Upper lobe of left lung (tissue), 6 donors: ENCODE results near the gene REPIN1. TPM values are rescaled to one million over a fixed set of nuclear protein-coding genes. Genes with fewer than 3 reads are reported as not detected.

ENCODE experiments used
- ATAC-seq, 2 donors: fragments of 200-7000 bp; cut with Tn5 transposase; one replicate each; pipeline ENCODE4 v1.9.1; 2022; ENCODE audit warnings: mild to moderate bottlenecking in 2 of 2, moderate library complexity in 2 of 2; ENCODE audit not compliant: low FRiP score in 2 of 2
- DNase-seq, 2 donors: peaks; one replicate each; pipeline ENCODE4 v3.0.0-alpha.2; 2019 to 2020
- H3K27ac ChIP-seq, 4 donors: fragments of 200-600 bp; sonication (generic); one replicate each; pipeline ENCODE4 v1.5.1; 2016 to 2019
- H3K27me3 ChIP-seq, 4 donors: fragments of 200-600 bp; sonication (generic); one replicate each; pipeline ENCODE4 v1.5.1; 2017 to 2019
- H3K36me3 ChIP-seq, 4 donors: fragments of 200-600 bp; sonication (generic); one replicate each; pipeline ENCODE4 v1.5.1; 2016 to 2019
- H3K4me1 ChIP-seq, 4 donors: fragments of 200-600 bp; sonication (generic); one replicate each; pipeline ENCODE4 v1.5.1; 2018 to 2019
- H3K4me3 ChIP-seq, 4 donors: fragments of 200-600 bp; sonication (generic); one replicate each; pipeline ENCODE4 v1.5.1; 2017 to 2019; ENCODE audit warnings: mild to moderate bottlenecking in 2 of 4, moderate library complexity in 1 of 4
- H3K9me3 ChIP-seq, 4 donors: fragments of 200-600 bp; sonication (generic); one replicate each; pipeline ENCODE4 v1.5.1; 2018 to 2019
- EP300 ChIP-seq, 4 donors: sonication (generic); formaldehyde crosslinking; IDR thresholded peaks; one replicate each; pipeline ENCODE4 v1.5.1; 2017; ENCODE audit warnings: antibody characterized with exemption in 4 of 4, control low read depth in 2 of 4
- POLR2A ChIP-seq, 4 donors: fragments of 450-650 bp; IDR thresholded peaks; one replicate each; pipeline ENCODE4 v1.5.1; 2016 to 2017; ENCODE audit warnings: antibody characterized with exemption in 4 of 4, mild to moderate bottlenecking in 2 of 4
- POLR2AphosphoS5 ChIP-seq, 2 donors: sonication (generic); formaldehyde crosslinking; IDR thresholded peaks; one replicate each; pipeline ENCODE4 v1.5.1; 2017; ENCODE audit warnings: antibody characterized with exemption in 2 of 2
- WGBS, 2 donors: methylation state at CpG; one replicate each; pipeline ENCODE4 v1.1.5; 2017 to 2018; 5-methylcytosine and 5-hydroxymethylcytosine counted together
- total RNA-seq, 6 donors: library from RNA; depleted of rRNA in 4 of 6; stranded (reverse); fragments of >200 nt in 4 of 6; gene quantifications; one replicate each; pipeline versions ENCODE4 v1.1.0 to v1.2.1, GENCODE V29; 2016 to 2021
- TF ChIP-seq, protein P1 (sequence below), 6 experiments: fragments of 450-650 bp in 4 of 6; fragments of 200-600 bp in 2 of 6; sonication (generic) in 2 of 6; IDR thresholded peaks; one replicate each; pipeline ENCODE4 v1.5.1; 2016 to 2019; ENCODE audit warnings: antibody characterized with exemption in 6 of 6
- donor health status: DM: no; HTN: no; CAD: no; lungs with moderate emphysema.
- donor health status: DM: no; HTN: yes; CAD: no; lungs with severe emphysema.

REPIN1 gene
- total RNA-seq, 6 donors from 2014 or later: 65.2 to 125 (median 105) TPM

DNA sequence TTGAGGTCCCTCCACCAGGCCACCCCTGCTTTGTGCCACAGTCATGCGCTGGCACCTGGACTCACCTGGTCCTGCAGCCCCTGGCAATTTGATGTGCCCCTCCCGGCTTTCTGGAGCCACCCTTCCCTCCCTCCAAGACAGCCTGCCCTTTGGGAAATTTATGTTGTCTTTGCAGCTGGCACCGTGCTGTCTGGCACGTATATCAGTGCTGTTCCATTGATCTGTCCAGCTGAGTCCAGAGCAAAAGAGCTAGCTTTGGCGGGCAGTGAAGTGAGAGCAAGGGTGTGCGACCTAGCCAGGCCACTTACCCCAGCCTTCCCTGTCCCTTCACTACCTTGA is 32.9 kb upstream of the REPIN1 start:
- H3K27me3 ChIP-seq: peaks cover 0 to 8% (median 4%) of the 10 kb centered on the region in 4 donors
- TF ChIP-seq EP300 (IDR thresholded peaks at IDR 0.05): no peak
- TF ChIP-seq, protein P1, sequence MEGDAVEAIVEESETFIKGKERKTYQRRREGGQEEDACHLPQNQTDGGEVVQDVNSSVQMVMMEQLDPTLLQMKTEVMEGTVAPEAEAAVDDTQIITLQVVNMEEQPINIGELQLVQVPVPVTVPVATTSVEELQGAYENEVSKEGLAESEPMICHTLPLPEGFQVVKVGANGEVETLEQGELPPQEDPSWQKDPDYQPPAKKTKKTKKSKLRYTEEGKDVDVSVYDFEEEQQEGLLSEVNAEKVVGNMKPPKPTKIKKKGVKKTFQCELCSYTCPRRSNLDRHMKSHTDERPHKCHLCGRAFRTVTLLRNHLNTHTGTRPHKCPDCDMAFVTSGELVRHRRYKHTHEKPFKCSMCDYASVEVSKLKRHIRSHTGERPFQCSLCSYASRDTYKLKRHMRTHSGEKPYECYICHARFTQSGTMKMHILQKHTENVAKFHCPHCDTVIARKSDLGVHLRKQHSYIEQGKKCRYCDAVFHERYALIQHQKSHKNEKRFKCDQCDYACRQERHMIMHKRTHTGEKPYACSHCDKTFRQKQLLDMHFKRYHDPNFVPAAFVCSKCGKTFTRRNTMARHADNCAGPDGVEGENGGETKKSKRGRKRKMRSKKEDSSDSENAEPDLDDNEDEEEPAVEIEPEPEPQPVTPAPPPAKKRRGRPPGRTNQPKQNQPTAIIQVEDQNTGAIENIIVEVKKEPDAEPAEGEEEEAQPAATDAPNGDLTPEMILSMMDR (IDR thresholded peaks at IDR 0.05): no peak
- TF ChIP-seq POLR2A (IDR thresholded peaks at IDR 0.05): no peak
- no peak for TF ChIP-seq POLR2AphosphoS5 (IDR thresholded peaks at IDR 0.05)
- no peak for DNase-seq
- H3K4me1 ChIP-seq: peaks cover 6 to 23% (median 18%) of the 10 kb centered on the region in 4 donors
- H3K27ac ChIP-seq: peak overlapping the region in 3 of 4 donors; percentile 23 to 61 (median 46)
- no peak for ATAC-seq
- H3K4me3 ChIP-seq: no peak overlapping the region
- H3K9me3 ChIP-seq: no peaks in the 10 kb centered on the region
- 75 to 82% methylated on average over 6 of the region's 6 CpGs for WGBS, 2 donors
- H3K36me3 ChIP-seq: peaks cover 0 to 7% (median 0%) of the 10 kb centered on the region in 4 donors

DNA sequence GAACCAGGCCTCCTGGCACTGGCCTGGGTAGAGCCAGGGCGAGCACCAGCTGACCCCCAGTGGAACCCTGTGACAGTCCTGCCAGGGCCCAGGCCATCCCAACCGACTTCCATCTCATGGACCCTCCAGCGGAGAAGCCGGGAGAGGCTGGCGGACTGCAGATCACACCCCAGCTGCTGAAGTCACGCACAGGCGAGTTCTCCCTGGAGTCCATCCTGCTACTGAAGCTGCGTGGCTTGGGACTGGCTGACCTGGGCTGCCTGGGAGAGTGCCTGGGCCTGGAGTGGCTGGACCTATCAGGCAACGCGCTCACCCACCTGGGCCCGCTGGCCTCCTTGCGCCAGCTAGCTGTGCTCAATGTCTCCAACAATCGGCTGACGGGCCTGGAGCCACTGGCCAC is 31.9 kb upstream of the REPIN1 start:
- peaks cover 12 to 33% (median 26%) of the 10 kb centered on the region in 4 donors for H3K4me1 ChIP-seq
- no peak overlapping the region for H3K4me3 ChIP-seq
- TF ChIP-seq POLR2A (IDR thresholded peaks at IDR 0.05): no peak
- H3K27ac ChIP-seq: peak overlapping the region in 2 of 4 donors; percentile 35 to 46
- WGBS, 2 donors: 100% methylated on average over 1 to 2 of the region's 14 CpGs
- peak in 1 of 2 donors; percentile 76 for DNase-seq
- ATAC-seq: no peak
- H3K27me3 ChIP-seq: peaks cover 0 to 15% (median 6%) of the 10 kb centered on the region in 4 donors
- no peaks in the 10 kb centered on the region for H3K9me3 ChIP-seq
- peaks cover 0 to 7% (median 0%) of the 10 kb centered on the region in 4 donors for H3K36me3 ChIP-seq

DNA sequence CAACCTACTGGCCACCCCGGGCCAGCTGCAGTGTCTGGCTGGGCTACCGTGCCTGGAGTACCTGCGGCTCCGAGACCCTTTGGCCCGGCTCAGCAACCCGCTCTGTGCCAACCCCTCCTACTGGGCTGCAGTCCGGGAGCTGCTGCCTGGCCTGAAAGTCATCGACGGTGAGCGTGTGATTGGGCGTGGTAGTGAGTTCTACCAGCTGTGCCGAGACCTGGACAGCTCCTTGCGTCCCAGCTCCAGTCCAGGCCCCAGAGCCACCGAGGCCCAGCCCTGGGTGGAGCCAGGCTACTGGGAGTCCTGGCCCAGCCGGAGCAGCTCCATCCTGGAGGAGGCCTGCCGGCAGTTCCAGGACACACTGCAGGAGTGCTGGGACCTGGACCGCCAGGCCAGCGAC is 31.4 kb upstream of the REPIN1 start:
- Histone ChIP-seq H3K9me3 (no peaks in the 10 kb centered on the region), H3K4me1 (peaks cover 12 to 35% (median 27%) of the 10 kb centered on the region in 4 donors), H3K27me3 (peaks cover 0 to 15% (median 6%) of the 10 kb centered on the region in 4 donors), H3K27ac (peak overlapping the region in 1 of 4 donors; percentile 35), H3K4me3 (no peak overlapping the region), H3K36me3 (peaks cover 0 to 7% (median 0%) of the 10 kb centered on the region in 4 donors)
- TF ChIP-seq POLR2A (IDR thresholded peaks at IDR 0.05): no peak
- ATAC-seq (no peak), DNase-seq (no peak)
- 80 to 89% methylated on average over 3 to 18 of the region's 18 CpGs for WGBS, 2 donors

DNA sequence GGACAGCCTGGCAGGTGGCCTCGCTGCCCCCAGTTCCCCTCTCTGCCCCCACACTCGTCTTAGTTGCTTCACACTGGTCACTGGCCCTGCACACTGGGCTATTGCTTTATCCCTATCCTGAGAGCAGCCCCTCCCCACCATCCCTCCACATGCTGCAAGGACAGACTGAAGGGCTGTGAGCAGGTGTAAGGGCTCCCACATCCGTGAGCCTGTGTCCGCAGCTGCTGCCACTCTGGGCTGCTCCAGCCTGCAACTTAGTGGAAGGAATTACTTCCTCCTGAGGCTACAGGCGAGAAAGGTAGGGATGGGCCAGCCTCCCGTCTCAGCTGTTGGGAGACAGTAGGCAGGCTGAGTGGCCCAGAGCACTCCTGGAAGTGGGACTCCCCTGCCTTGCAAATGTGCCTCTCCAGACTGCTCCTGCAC is 31.0 kb upstream of the REPIN1 start:
- H3K27me3 ChIP-seq: peaks cover 0 to 15% (median 6%) of the 10 kb centered on the region in 4 donors

DNA sequence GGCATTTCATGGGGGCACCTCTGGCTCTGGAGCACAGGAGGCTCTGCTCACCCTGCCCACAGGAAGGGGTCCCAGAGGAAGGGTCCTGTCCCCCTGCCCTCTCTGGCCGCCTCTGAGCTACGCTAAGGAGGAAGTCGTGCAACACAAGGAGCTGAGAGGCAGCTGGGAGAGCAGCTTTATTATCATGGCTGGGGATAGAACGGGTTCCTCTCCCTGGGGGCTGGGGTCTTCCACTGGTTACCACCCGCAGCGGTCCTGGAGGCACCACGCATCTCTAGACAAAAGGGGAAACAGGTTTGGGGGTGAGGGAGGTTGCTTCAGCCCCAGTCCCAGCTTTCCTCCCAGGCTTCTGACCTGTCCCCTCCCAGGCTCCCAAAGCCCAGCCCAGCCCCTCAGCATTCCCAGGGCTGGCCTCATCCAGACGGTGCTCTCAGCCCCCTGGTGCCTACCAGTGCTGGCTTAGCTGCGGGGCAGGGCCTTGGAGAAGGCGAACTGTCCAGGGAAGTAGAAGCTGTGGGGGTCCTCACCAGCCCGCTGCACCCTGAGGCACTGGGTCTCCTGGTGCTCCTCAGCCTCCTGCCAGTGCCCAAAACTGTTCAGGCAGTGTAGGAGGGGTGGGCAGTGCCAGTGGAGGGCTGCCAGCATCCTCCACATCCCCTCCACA is 30.3 kb upstream of the REPIN1 start:
- H3K27ac ChIP-seq: no peak overlapping the region
- peaks cover 12 to 35% (median 27%) of the 10 kb centered on the region in 4 donors for H3K4me1 ChIP-seq
- no peak for ATAC-seq
- no peaks in the 10 kb centered on the region for H3K9me3 ChIP-seq
- peaks cover 0 to 7% (median 0%) of the 10 kb centered on the region in 4 donors for H3K36me3 ChIP-seq
- H3K27me3 ChIP-seq: peaks cover 0 to 15% (median 6%) of the 10 kb centered on the region in 4 donors
- DNase-seq: no peak
- no peak overlapping the region for H3K4me3 ChIP-seq
- WGBS, 2 donors: 63 to 78% methylated on average over 2 to 10 of the region's 11 CpGs
- TF ChIP-seq POLR2A (IDR thresholded peaks at IDR 0.05): no peak
- TF ChIP-seq POLR2AphosphoS5 (IDR thresholded peaks at IDR 0.05): no peak
- TF ChIP-seq, protein P1 (IDR thresholded peaks at IDR 0.05): no peak
- no peak for TF ChIP-seq EP300 (IDR thresholded peaks at IDR 0.05)

More for the DNA sequence above, 31.0 kb upstream of the REPIN1 start:
- Histone ChIP-seq H3K4me3 (no peak overlapping the region), H3K27ac (no peak overlapping the region), H3K36me3 (peaks cover 0 to 7% (median 0%) of the 10 kb centered on the region in 4 donors), H3K4me1 (peaks cover 12 to 35% (median 27%) of the 10 kb centered on the region in 4 donors), H3K9me3 (no peaks in the 10 kb centered on the region)
- no peak for TF ChIP-seq POLR2AphosphoS5 (IDR thresholded peaks at IDR 0.05)
- no peak for TF ChIP-seq EP300 (IDR thresholded peaks at IDR 0.05)
- TF ChIP-seq POLR2A (IDR thresholded peaks at IDR 0.05): no peak
- TF ChIP-seq, protein P1 (IDR thresholded peaks at IDR 0.05): no peak
- ATAC-seq (no peak), DNase-seq (no peak)
- 75 to 83% methylated on average over 6 of the region's 6 CpGs for WGBS, 2 donors
